Activated naive CD8-positive, alpha-beta T cell treated with anti-CD3 and anti-CD28 coated beads for 36 hours (primary cell): ENCODE measurements around the gene CC2D2A. TPM values are rescaled to one million over a fixed set of nuclear protein-coding genes. Genes with fewer than 3 reads are reported as not detected.
A peak's percentile ranks its signal among the peaks of the same experiment; 100 is the strongest.
"Not testable (repeated sequence)": the region's sequence is repeated elsewhere in the genome, so short reads cannot be mapped to it uniquely, and the experiment has no call there.

ENCODE experiments used
- DNase-seq: peaks from one replicate; pipeline ENCODE4 v3.0.0; 2021
- H3K27ac Mint-ChIP-seq: one replicate; pipeline ENCODE4 v1.8.0; 2022; ENCODE audit warnings: mild to moderate bottlenecking, moderate library complexity, mixed read lengths
- H3K27me3 Mint-ChIP-seq: one replicate; pipeline ENCODE4 v1.8.0; 2022; ENCODE audit warnings: mild to moderate bottlenecking, mixed read lengths
- H3K36me3 Mint-ChIP-seq: one replicate; pipeline ENCODE4 v1.8.0; 2021; ENCODE audit warnings: mild to moderate bottlenecking, mixed read lengths
- H3K4me1 Mint-ChIP-seq: one replicate; pipeline ENCODE4 v1.8.0; 2021; ENCODE audit warnings: mixed read lengths
- H3K4me3 Mint-ChIP-seq: one replicate; pipeline ENCODE4 v1.8.0; 2022; ENCODE audit warnings: mild to moderate bottlenecking, moderate library complexity, mixed read lengths
- H3K9me3 Mint-ChIP-seq: one replicate; pipeline ENCODE4 v1.8.0; 2022; ENCODE audit warnings: mixed read lengths
- total RNA-seq, 2 experiments: library from RNA; stranded (reverse); gene quantifications; one replicate each; pipeline ENCODE4 v1.2.3, GENCODE V29; 2021

The CC2D2A gene
- total RNA-seq, 2 experiments from 2014 or later: not detected

- not testable (repeated sequence) for H3K36me3 Mint-ChIP-seq, H3K27ac Mint-ChIP-seq, H3K4me1 Mint-ChIP-seq, DNase-seq, H3K27me3 Mint-ChIP-seq, H3K9me3 Mint-ChIP-seq, H3K4me3 Mint-ChIP-seq
Measured at GRCh38 chr4:15517681-15518080, 48.0 kb downstream of the CC2D2A start.

DNA sequence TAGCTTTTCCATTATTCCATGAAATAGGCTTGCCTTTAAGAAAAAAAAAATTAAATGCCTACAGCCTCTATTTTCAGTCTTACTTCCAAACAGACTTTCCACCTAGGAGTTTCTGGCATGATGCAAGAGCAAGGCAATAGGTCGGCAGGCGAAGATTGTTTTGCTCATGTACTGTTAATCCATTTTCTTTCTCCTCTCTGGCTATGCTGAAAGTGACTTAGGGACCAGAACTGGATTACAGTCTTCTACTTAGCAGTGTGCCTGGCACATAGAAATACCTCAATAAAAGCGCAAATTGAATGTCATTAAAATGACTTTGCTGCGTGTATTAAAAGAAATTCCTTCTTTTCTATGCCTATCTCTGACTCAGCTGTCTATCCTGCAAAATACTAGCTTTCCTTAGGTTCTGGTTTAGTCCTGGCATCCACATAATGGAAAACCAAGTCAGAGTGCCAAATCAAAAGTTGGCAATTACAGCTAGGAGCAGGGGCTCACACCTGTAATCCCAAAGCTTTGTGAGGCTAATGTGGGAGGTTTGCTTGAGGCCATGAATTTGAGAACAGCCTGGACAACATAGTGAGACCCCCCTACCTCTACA lies 51.9 kb downstream of the CC2D2A start:
- H3K27ac Mint-ChIP-seq: no peak overlapping the region
- H3K4me3 Mint-ChIP-seq: no peak overlapping the region

GRCh38 chr4:15525080-15525479 lies 55.4 kb downstream of the CC2D2A start:
- Mint-ChIP-seq H3K4me3 (no peak overlapping the region), H3K4me1 (no peaks in the 10 kb centered on the region), H3K9me3 (no peaks in the 10 kb centered on the region), H3K36me3 (peaks cover 2% of the 10 kb centered on the region), H3K27me3 (no peaks in the 10 kb centered on the region), H3K27ac (no peak overlapping the region)
- no peak for DNase-seq

More for the DNA sequence above, 51.9 kb downstream of the CC2D2A start:
- Mint-ChIP-seq H3K9me3 (peaks cover 4% of the 10 kb centered on the region), H3K27me3 (no peaks in the 10 kb centered on the region), H3K36me3 (peaks cover 9% of the 10 kb centered on the region), H3K4me1 (no peaks in the 10 kb centered on the region)
- DNase-seq: no peak

DNA sequence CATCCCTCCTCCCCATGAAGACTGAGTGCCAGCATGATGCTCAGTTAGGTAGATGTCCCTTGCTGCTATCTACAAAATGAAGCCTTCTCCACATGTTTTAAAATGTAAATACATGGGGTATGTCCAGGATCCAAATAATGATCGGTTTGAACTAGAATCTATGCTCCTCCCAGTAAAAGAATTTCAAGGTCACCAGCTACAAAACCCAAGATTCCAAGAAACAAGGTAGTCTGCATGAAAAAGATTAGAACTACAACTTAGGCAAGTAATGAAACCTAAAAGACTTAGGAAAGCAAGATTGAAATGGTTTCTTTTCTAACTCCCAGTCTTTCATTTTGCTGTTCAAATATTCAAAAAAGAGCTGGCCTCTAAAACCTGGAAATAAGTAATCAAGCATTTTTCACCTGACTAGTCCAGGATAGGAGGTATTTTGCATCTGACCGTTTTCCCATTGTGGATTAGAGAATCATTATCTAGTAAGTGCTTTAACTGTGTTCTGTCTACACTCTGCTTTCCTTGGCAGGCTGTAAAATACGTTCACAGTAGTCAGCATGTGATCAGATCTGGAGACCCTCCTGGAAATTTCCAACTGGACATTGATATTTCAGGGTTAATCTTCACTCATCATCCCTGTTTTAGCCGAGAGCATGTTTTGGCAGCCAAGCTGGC lies 57.4 kb downstream of the CC2D2A start:
- H3K36me3 Mint-ChIP-seq: peaks cover 2% of the 10 kb centered on the region
- H3K4me1 Mint-ChIP-seq: no peaks in the 10 kb centered on the region
- no peaks in the 10 kb centered on the region for H3K27me3 Mint-ChIP-seq
- no peak overlapping the region for H3K4me3 Mint-ChIP-seq
- DNase-seq: no peak
- H3K27ac Mint-ChIP-seq: no peak overlapping the region
- H3K9me3 Mint-ChIP-seq: no peaks in the 10 kb centered on the region

GRCh38 chr4:15531792-15532191 lies 62.1 kb downstream of the CC2D2A start:
- Mint-ChIP-seq H3K36me3 (no peaks in the 10 kb centered on the region), H3K27me3 (no peaks in the 10 kb centered on the region), H3K4me1 (no peaks in the 10 kb centered on the region), H3K27ac (no peak overlapping the region), H3K9me3 (no peaks in the 10 kb centered on the region), H3K4me3 (no peak overlapping the region)
- DNase-seq: no peak

- Mint-ChIP-seq H3K27ac (no peak overlapping the region), H3K27me3 (no peaks in the 10 kb centered on the region), H3K4me3 (no peak overlapping the region), H3K36me3 (peaks cover 2% of the 10 kb centered on the region), H3K4me1 (no peaks in the 10 kb centered on the region), H3K9me3 (no peaks in the 10 kb centered on the region)
- DNase-seq: no peak
Measured at GRCh38 chr4:15533817-15534216, 64.1 kb downstream of the CC2D2A start.

GRCh38 chr4:15535599-15535998 lies 65.9 kb downstream of the CC2D2A start:
- no peaks in the 10 kb centered on the region for H3K4me1 Mint-ChIP-seq
- no peaks in the 10 kb centered on the region for H3K27me3 Mint-ChIP-seq
- no peak overlapping the region for H3K4me3 Mint-ChIP-seq
- DNase-seq: no peak
- H3K27ac Mint-ChIP-seq: no peak overlapping the region
- H3K36me3 Mint-ChIP-seq: peaks cover 2% of the 10 kb centered on the region
- H3K9me3 Mint-ChIP-seq: no peaks in the 10 kb centered on the region

DNA sequence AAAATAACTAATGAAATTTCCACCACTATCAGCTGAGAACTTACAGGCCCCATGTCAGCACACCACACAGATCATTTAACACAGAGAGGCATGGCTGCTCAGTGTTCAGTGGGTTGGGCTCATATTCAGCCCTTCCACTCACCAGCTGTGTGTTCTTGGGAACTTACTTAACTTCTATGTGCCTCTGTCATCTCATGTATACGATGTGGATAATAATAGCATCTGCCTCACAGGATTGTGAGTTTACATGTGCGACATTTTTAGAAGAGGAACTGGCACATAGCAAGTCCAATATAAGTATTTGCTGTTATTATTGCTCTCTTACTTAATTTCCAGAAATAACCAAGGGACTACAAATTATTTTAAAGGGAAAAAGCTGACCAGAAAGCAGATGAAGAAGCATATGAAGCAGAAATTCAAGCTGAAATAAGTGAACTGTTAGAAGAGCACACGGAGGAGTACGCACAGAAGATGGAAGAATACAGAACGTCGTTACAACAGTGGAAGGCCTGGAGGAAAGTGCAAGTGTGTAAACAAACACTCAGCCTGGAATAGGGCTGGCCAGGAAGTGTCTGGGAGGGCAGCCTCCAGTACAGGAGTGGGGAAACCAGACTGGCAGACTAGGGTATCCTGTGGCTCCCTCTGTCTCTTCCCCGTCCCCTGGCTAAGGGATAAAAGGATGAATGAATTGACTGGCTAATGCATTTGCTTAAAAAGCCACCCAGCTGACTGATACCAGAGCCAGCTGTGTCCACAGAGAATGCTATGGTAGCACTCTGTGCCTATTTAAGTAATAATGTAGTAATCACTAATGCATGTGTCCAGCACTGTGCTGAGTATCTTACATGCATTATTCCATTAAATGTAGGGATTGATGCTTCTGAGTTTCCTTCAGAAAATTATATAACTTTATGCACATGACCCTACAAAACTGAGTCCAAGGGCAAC lies 67.1 kb downstream of the CC2D2A start:
- H3K9me3 Mint-ChIP-seq: no peaks in the 10 kb centered on the region
- DNase-seq: no peak
- H3K4me3 Mint-ChIP-seq: no peak overlapping the region
- H3K36me3 Mint-ChIP-seq: peaks cover 2% of the 10 kb centered on the region
- H3K4me1 Mint-ChIP-seq: no peaks in the 10 kb centered on the region
- H3K27me3 Mint-ChIP-seq: no peaks in the 10 kb centered on the region
- no peak overlapping the region for H3K27ac Mint-ChIP-seq

DNA sequence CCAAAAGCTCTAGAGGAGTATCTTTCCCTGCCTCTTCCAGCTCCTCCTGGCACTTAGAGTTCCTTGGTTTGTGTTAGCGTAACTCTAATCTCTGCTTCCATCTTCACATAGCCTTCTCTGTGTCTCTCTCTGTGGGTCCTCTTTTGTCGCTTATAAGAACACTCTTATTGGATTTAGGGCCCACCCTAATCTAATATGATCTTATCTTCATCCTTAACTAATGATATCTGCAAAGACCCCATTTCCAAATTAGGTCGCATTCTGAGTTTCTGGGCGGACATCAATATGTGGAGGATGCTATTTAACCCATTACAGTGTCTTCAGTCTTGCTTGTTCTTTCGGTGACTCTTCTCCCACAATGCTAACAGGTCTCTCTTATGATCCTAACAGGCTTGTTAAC lies 72.3 kb downstream of the CC2D2A start:
- Mint-ChIP-seq H3K4me1 (peaks cover 2% of the 10 kb centered on the region), H3K27ac (no peak overlapping the region), H3K9me3 (no peaks in the 10 kb centered on the region), H3K36me3 (peaks cover 4% of the 10 kb centered on the region), H3K27me3 (no peaks in the 10 kb centered on the region), H3K4me3 (no peak overlapping the region)
- DNase-seq: no peak

- Mint-ChIP-seq H3K27me3 (no peaks in the 10 kb centered on the region), H3K4me3 (no peak overlapping the region), H3K9me3 (no peaks in the 10 kb centered on the region), H3K27ac (no peak overlapping the region), H3K36me3 (peaks cover 4% of the 10 kb centered on the region), H3K4me1 (peaks cover 8% of the 10 kb centered on the region)
- no peak for DNase-seq
Measured at GRCh38 chr4:15542760-15543159, 73.1 kb downstream of the CC2D2A start.

DNA sequence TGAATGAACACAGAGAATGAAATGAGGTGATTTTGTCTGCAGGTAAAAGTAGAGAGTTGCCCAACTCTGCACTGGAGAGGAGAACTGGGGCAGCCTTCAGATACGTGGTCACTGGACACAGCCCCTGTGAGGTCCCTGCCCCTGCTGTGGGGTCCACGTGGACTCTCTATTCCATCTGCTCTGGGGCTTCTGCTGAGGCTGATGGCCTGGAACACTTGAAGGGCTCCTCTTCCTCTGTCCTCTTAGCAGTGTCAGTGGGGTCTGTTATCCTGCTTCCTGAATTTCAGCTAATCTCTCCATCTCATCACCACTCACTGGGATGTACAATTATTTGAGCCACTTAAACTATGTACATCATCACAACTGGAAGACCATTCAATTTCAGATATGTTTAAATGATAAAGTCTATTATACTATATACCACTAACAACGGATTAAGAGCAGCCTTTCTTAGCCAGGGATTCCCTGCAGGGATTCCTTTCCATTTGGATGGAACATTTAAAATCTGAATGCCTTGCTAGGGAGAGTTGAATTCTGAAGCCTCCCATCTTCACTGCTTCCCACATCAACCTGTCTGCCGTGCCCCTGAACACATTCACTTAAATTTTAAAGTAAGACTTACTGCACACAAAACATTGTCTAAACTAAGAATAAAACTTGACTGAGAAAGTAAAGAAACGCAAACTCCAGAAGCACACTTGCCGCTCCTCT lies 74.0 kb downstream of the CC2D2A start:
- Mint-ChIP-seq H3K27me3 (no peaks in the 10 kb centered on the region), H3K4me3 (no peak overlapping the region), H3K4me1 (peaks cover 9% of the 10 kb centered on the region), H3K27ac (no peak overlapping the region), H3K36me3 (peaks cover 4% of the 10 kb centered on the region), H3K9me3 (no peaks in the 10 kb centered on the region)
- no peak for DNase-seq

- peaks cover 9% of the 10 kb centered on the region for H3K4me1 Mint-ChIP-seq
- H3K9me3 Mint-ChIP-seq: no peaks in the 10 kb centered on the region
Measured at GRCh38 chr4:15544248-15544729, 74.6 kb downstream of the CC2D2A start.

GRCh38 chr4:15545371-15545770 lies 75.7 kb downstream of the CC2D2A start:
- Mint-ChIP-seq H3K9me3 (no peaks in the 10 kb centered on the region), H3K27ac (no peak overlapping the region), H3K27me3 (no peaks in the 10 kb centered on the region), H3K36me3 (peaks cover 4% of the 10 kb centered on the region), H3K4me1 (peaks cover 9% of the 10 kb centered on the region), H3K4me3 (no peak overlapping the region)
- no peak for DNase-seq

More at GRCh38 chr4:15544248-15544729, 74.6 kb downstream of the CC2D2A start:
- Mint-ChIP-seq H3K36me3 (peaks cover 4% of the 10 kb centered on the region), H3K27me3 (no peaks in the 10 kb centered on the region), H3K4me3 (no peak overlapping the region), H3K27ac (no peak overlapping the region)
- DNase-seq: no peak

- Mint-ChIP-seq H3K4me3 (peak overlapping the region; percentile 42), H3K9me3 (no peaks in the 10 kb centered on the region), H3K36me3 (peaks cover 4% of the 10 kb centered on the region), H3K27me3 (no peaks in the 10 kb centered on the region), H3K4me1 (peaks cover 9% of the 10 kb centered on the region), H3K27ac (peak overlapping the region; percentile 15)
- DNase-seq: peak; percentile 3
Measured at GRCh38 chr4:15547392-15547791, 77.7 kb downstream of the CC2D2A start.

GRCh38 chr4:15550491-15550890 lies 80.8 kb downstream of the CC2D2A start:
- H3K27ac Mint-ChIP-seq: no peak overlapping the region
- no peak for DNase-seq
- peaks cover 4% of the 10 kb centered on the region for H3K36me3 Mint-ChIP-seq
- H3K9me3 Mint-ChIP-seq: no peaks in the 10 kb centered on the region
- H3K27me3 Mint-ChIP-seq: no peaks in the 10 kb centered on the region
- H3K4me3 Mint-ChIP-seq: no peak overlapping the region
- H3K4me1 Mint-ChIP-seq: peaks cover 9% of the 10 kb centered on the region
